HG03460 (cell line): Measurements from ENCODE around the gene ITPKC.

ENCODE experiments used
- ATAC-seq: cut with Tn5 transposase; IDR thresholded peaks from one replicate; pipeline ENCODE4 v1.9.1; 2021; ENCODE audit not compliant: unreplicated experiment

The ITPKC gene

GRCh38 chr19:40786060-40787037, 69.4 kb downstream of the ITPKC start:
- no peak for ATAC-seq
